ENCODE results near the gene RCBTB2.

The RCBTB2 gene

DNA sequence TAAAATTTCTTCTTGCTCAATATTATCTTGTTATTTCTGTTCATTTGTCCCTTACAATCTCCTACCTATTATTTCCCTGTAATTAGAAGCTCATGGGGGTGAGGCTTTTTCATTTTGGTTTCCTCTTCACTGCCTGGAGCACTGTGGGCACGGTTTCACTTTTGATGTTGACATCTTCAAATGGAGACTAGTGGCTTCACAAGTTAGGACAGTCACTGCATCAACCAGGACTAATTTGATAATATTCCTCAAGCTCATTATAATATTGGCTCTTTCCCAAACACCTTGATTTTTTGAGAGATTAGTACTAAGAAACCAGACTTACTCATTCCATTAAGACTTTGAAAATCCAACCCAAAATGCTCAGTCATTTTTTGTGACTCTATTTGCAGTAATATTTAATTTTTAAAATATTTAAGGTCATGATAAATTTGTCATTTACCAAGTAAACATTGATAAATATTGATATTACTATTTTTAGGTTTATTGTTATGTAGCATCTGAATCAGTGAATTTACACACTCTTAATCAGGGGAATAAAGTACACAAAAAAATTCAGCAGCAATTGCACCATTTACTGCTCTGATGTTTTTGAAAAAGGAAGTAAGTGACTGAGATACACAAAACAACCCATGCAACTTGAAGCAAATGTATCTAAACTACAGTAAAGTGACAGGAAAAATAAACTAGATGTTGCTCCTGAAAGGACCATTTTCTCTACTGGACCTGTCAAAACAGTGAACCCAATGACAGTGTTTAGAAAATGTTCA is 28.8 kb upstream of the RCBTB2 start:
- Histone ChIP-seq H3K4me1 (ENCODE audit: control insufficient read depth, insufficient read depth, low read length) (peaks cover 25% of the 10 kb centered on the region), H3K4me3 (ENCODE audit: low read length) (no peak overlapping the region), H3K9ac (ENCODE audit: low read depth, low read length) (no peak overlapping the region), H3K27me3 (ENCODE audit: control insufficient read depth, insufficient read depth, low read length) (no peaks in the 10 kb centered on the region), H3K4me2 (ENCODE audit: low read length) (no peak overlapping the region), H3K36me3 (ENCODE audit: insufficient read depth, low read length) (no peaks in the 10 kb centered on the region), H3K9me3 (replicated peaks; ENCODE audit: low read length) (no peaks in the 10 kb centered on the region)

DNA sequence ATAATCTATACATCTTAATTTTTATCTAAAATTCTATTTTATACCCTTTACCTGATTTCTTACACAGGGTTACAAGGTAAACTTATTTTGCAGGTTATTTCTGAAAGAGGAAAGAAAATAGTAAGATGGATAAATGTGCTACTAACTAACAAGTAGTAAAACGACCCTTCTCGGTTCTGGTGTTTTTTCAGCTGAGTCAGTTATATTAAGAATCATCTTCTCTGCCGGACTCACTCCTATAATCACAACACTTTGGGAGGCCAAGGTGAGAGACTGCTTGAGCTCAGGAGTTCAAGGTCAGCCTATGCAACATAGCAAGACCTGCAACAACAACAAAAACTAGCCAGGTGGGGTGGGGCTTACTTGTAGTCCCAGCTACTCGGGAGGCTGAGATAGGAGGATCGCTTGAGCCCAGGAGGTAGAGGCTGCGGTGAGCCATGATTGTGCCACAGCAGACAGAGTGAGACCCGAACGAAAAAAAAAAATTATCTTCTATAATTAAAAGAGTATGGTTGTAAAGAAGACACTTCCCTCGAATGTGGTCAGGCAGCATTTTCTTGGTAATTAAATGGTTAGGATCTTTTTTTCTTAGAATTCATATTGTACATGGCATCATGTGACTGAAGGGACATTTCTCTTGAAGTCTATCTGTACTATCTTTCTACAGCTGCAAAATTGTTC is 27.9 kb upstream of the RCBTB2 start:
- H3K27me3 ChIP-seq (ENCODE audit: control insufficient read depth, insufficient read depth, low read length): no peaks in the 10 kb centered on the region
- no peak overlapping the region for H3K9ac ChIP-seq (ENCODE audit: low read depth, low read length)
- H3K4me2 ChIP-seq (ENCODE audit: low read length): no peak overlapping the region
- no peak overlapping the region for H3K4me3 ChIP-seq (ENCODE audit: low read length)
- peaks cover 25% of the 10 kb centered on the region for H3K4me1 ChIP-seq (ENCODE audit: control insufficient read depth, insufficient read depth, low read length)
- peaks cover 2% of the 10 kb centered on the region for H3K9me3 ChIP-seq (replicated peaks; ENCODE audit: low read length)
- no peaks in the 10 kb centered on the region for H3K36me3 ChIP-seq (ENCODE audit: insufficient read depth, low read length)

DNA sequence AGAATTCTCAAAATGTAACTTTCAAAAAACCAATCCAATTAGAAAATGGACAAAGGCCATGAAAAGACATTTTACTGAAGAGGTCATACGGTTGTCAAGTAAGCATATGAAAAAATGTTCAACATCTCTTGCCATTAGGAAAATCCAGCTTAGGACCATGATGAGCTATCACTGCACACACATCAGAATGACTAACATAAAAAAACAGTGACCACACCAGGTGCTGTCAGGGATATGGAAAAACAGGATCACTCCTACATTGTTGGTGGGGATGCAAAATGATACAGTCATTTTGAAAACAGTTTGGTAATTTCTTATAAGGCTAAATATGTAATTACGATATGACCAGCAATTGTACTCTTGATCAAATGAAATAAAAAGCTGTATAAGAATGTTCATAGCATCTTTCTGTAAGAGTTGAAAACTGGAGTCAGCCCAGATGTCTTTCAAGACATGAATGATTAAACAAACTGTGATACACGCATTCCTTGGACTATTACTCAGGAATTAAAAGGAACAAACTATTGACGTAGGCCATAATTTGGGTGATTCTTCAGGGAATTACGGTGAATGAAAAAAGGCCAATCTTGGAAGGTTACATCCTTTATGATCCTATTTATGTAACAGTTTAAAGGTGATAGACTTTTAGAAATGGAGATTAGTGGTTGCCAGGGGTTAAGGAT is 26.9 kb upstream of the RCBTB2 start:
- Histone ChIP-seq H3K9ac (ENCODE audit: low read depth, low read length) (peak overlapping the region; percentile 34), H3K4me1 (ENCODE audit: control insufficient read depth, insufficient read depth, low read length) (peaks cover 25% of the 10 kb centered on the region), H3K4me2 (ENCODE audit: low read length) (peak overlapping the region; percentile 14), H3K27me3 (ENCODE audit: control insufficient read depth, insufficient read depth, low read length) (no peaks in the 10 kb centered on the region), H3K4me3 (ENCODE audit: low read length) (no peak overlapping the region), H3K36me3 (ENCODE audit: insufficient read depth, low read length) (no peaks in the 10 kb centered on the region), H3K9me3 (replicated peaks; ENCODE audit: low read length) (peaks cover 5% of the 10 kb centered on the region)

DNA sequence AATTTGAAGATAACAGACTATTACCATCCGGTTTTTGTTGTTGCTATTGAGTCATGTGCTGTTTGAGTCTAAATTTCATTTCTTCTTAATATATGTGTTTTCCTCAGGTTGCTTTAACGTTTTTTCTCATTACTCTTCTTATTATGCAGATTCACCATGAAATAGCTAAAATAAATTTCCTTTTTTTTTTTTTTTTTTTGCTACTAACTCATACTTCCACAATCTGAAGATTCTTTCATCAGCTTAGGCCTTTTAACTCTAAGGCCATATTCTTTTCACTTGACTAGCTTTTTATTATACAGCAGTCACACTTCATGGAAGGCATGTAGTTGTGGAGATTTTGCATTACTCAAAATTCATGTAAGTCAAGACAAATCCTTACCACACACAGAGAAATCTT is 23.9 kb upstream of the RCBTB2 start:
- Histone ChIP-seq H3K9me3 (replicated peaks; ENCODE audit: low read length) (peaks cover 10% of the 10 kb centered on the region), H3K4me3 (ENCODE audit: low read length) (no peak overlapping the region), H3K4me1 (ENCODE audit: control insufficient read depth, insufficient read depth, low read length) (peaks cover 17% of the 10 kb centered on the region), H3K36me3 (ENCODE audit: insufficient read depth, low read length) (no peaks in the 10 kb centered on the region), H3K9ac (ENCODE audit: low read depth, low read length) (no peak overlapping the region), H3K27me3 (ENCODE audit: control insufficient read depth, insufficient read depth, low read length) (no peaks in the 10 kb centered on the region), H3K4me2 (ENCODE audit: low read length) (no peak overlapping the region)

DNA sequence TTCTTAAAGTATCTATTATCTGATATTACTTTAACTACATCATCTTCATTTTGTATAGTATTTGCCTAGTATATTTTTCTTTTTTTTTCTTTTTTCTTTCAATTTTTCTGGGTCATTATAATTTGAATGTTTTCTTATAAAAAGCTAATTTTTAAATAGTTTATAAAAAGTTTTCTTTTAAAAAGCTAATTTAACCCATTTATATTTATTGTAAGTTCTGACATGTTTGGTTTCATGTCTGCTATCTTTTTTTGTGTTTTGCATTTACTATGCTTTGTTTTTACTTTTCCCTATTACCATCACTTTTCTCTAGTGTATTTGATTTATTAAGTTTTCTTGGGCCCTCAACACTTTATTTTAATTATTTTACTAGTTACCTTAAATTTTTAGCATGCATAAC is 22.6 kb upstream of the RCBTB2 start:
- no peaks in the 10 kb centered on the region for H3K27me3 ChIP-seq (ENCODE audit: control insufficient read depth, insufficient read depth, low read length)
- H3K4me1 ChIP-seq (ENCODE audit: control insufficient read depth, insufficient read depth, low read length): peaks cover 17% of the 10 kb centered on the region
- H3K9me3 ChIP-seq (replicated peaks; ENCODE audit: low read length): peaks cover 13% of the 10 kb centered on the region
- H3K36me3 ChIP-seq (ENCODE audit: insufficient read depth, low read length): no peaks in the 10 kb centered on the region
- no peak overlapping the region for H3K4me3 ChIP-seq (ENCODE audit: low read length)
- no peak overlapping the region for H3K9ac ChIP-seq (ENCODE audit: low read depth, low read length)
- H3K4me2 ChIP-seq (ENCODE audit: low read length): no peak overlapping the region

DNA sequence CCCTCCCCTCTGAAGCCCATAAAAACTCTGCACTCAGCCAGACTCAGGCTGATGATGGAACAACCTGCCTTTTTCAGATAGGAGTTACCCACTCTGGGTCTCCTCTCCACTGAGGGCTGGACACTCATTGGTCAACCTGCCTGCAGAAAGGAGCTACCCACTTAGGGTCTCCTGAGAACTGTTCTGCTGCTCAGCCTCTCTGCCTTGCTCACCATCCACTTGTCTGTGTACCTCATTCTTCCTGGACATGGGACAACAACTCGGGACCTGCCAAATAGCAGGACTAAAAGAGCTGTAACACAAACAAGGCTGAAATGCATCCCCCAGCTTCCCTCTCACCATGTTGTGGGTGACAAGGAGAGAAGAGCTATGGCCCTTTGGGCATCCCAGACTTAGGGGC is 18.4 kb upstream of the RCBTB2 start:
- Histone ChIP-seq H3K4me3 (ENCODE audit: low read length) (no peak overlapping the region), H3K4me2 (ENCODE audit: low read length) (no peak overlapping the region), H3K36me3 (ENCODE audit: insufficient read depth, low read length) (no peaks in the 10 kb centered on the region), H3K4me1 (ENCODE audit: control insufficient read depth, insufficient read depth, low read length) (no peaks in the 10 kb centered on the region), H3K27me3 (ENCODE audit: control insufficient read depth, insufficient read depth, low read length) (no peaks in the 10 kb centered on the region), H3K9me3 (replicated peaks; ENCODE audit: low read length) (peaks cover 13% of the 10 kb centered on the region), H3K9ac (ENCODE audit: low read depth, low read length) (no peak overlapping the region)

DNA sequence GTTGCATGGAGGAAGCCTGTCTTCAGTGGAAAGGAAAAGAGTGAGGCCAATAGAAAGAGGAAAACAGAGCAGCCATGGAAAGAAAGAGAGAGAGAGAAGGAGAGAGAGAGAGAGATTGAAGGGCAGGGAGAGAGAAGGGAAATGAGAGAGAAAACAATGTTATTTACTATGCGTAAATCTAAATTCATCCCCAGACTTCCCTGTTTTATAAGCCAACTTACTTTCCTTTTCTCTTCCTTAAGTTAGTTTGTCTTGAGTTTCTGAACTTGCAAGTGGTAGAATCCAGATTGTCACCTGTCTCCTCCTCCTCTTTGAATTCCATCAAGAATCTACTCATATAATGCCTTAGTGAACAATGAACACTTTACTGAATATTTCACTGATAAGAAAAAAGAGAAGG is 16.8 kb upstream of the RCBTB2 start:
- no peaks in the 10 kb centered on the region for H3K36me3 ChIP-seq (ENCODE audit: insufficient read depth, low read length)
- H3K4me1 ChIP-seq (ENCODE audit: control insufficient read depth, insufficient read depth, low read length): no peaks in the 10 kb centered on the region
- no peak overlapping the region for H3K4me3 ChIP-seq (ENCODE audit: low read length)
- peaks cover 8% of the 10 kb centered on the region for H3K9me3 ChIP-seq (replicated peaks; ENCODE audit: low read length)
- H3K9ac ChIP-seq (ENCODE audit: low read depth, low read length): no peak overlapping the region
- no peaks in the 10 kb centered on the region for H3K27me3 ChIP-seq (ENCODE audit: control insufficient read depth, insufficient read depth, low read length)
- no peak overlapping the region for H3K4me2 ChIP-seq (ENCODE audit: low read length)

DNA sequence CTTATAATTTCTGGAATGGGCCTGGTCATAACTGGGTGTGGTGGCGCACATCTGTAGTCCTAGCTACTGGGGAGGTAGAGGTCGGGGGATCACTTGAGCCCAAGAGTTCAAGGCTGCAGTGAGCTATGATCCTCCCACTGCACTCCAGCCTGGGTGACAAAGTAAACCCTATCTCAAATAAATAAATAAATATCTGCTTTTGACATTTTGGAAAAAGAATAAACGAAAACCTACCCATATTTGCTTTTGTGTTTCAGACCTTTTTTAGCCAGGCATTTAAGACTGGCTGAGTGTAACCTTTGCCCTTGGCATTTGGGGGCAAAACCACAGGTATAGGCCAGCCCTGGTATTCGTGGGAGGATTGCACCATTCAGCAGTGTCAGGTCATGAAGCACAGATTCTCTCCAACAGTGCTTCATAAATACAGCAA is 14.8 kb upstream of the RCBTB2 start:
- H3K4me3 ChIP-seq (ENCODE audit: low read length): no peak overlapping the region
- H3K4me1 ChIP-seq (ENCODE audit: control insufficient read depth, insufficient read depth, low read length): peaks cover 1% of the 10 kb centered on the region
- H3K36me3 ChIP-seq (ENCODE audit: insufficient read depth, low read length): no peaks in the 10 kb centered on the region
- no peak overlapping the region for H3K9ac ChIP-seq (ENCODE audit: low read depth, low read length)
- no peak overlapping the region for H3K4me2 ChIP-seq (ENCODE audit: low read length)
- no peaks in the 10 kb centered on the region for H3K27me3 ChIP-seq (ENCODE audit: control insufficient read depth, insufficient read depth, low read length)
- H3K9me3 ChIP-seq (replicated peaks; ENCODE audit: low read length): peaks cover 8% of the 10 kb centered on the region

DNA sequence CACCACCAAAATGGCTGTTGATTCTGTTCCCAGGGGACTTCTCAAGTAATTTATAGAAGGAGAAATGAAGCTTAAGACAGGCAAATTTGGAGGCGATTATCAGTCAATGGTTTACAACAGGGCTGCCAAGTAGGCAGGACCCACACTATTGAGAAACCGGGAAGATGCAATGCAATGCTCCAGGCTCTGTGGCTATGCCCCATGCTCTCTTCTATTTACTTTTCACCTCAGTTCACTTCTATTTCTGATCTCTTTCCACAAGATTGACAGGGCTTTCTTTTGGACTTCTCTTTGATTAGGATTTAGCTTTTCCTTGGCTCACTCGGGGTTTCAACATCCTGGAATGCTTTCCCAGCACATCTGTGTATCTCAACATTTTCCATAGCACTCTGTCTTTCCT is 12.7 kb upstream of the RCBTB2 start:
- no peaks in the 10 kb centered on the region for H3K9me3 ChIP-seq (replicated peaks; ENCODE audit: low read length)
- peaks cover 4% of the 10 kb centered on the region for H3K4me1 ChIP-seq (ENCODE audit: control insufficient read depth, insufficient read depth, low read length)

DNA sequence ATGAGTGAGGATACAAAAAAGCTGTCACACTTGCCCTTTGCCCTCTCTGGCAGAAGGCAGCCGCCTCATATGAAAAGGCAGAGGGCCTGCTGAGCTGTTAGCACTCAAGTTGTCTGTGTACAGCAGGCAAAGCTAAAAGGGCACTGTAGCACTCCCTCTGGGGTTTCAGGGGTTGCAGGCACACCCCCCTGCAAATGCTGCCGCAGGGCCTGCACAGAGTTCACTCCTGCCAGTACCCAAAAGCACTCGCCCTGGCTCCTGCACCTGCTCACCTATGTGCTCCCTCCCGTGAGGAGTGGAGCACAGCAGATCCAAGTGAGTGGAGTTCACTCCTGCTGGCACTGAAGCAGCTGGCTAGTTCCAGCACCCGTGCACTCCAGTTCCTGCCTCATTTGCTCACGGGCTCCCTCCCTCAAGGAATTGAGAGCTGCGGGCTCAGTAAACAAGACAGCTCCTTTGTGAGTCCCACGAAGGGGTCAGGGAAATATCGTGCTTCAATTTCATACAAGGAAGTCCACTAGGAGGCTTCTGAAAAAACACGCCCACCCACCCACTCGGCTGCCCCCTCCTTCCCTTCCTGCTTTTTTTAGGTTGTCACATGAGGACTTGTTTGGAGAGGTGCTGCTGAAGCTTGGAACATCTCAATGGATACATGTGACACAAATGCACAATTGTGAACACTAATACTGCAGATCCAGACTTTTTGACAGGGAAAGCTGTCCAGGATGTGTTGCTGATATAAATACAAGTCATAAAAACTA is 9.9 kb upstream of the RCBTB2 start:
- Histone ChIP-seq H3K9me3 (replicated peaks; ENCODE audit: low read length) (no peaks in the 10 kb centered on the region), H3K4me3 (ENCODE audit: low read length) (no peak overlapping the region), H3K36me3 (ENCODE audit: insufficient read depth, low read length) (no peaks in the 10 kb centered on the region), H3K9ac (ENCODE audit: low read depth, low read length) (no peak overlapping the region), H3K4me1 (ENCODE audit: control insufficient read depth, insufficient read depth, low read length) (peaks cover 4% of the 10 kb centered on the region), H3K4me2 (ENCODE audit: low read length) (no peak overlapping the region), H3K27me3 (ENCODE audit: control insufficient read depth, insufficient read depth, low read length) (no peaks in the 10 kb centered on the region)

More for the DNA sequence above, 12.7 kb upstream of the RCBTB2 start:
- H3K27me3 ChIP-seq (ENCODE audit: control insufficient read depth, insufficient read depth, low read length): no peaks in the 10 kb centered on the region
- no peak overlapping the region for H3K4me2 ChIP-seq (ENCODE audit: low read length)
- no peaks in the 10 kb centered on the region for H3K36me3 ChIP-seq (ENCODE audit: insufficient read depth, low read length)
- no peak overlapping the region for H3K4me3 ChIP-seq (ENCODE audit: low read length)
- no peak overlapping the region for H3K9ac ChIP-seq (ENCODE audit: low read depth, low read length)

DNA sequence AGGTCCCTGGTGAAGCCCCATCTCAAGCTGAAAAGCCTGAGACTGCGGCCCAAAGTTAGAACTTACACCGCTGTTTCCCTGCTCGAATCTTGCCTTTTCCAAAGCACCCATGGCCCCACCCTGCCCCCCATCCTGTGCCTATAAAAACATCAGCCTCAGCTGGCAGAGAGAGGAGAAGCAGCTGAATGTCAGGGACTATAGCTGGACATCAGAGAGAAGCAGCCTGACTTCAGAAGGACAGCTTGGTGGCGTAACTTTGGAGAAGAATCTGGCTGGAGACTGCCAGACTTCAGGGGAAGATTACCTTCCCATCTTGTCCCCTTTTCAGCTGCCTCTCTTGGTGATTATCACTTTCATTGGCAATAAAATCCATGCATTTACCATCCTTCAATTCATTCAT is 9.3 kb upstream of the RCBTB2 start:
- Histone ChIP-seq H3K36me3 (ENCODE audit: insufficient read depth, low read length) (no peaks in the 10 kb centered on the region), H3K4me1 (ENCODE audit: control insufficient read depth, insufficient read depth, low read length) (peaks cover 4% of the 10 kb centered on the region), H3K4me3 (ENCODE audit: low read length) (no peak overlapping the region), H3K27me3 (ENCODE audit: control insufficient read depth, insufficient read depth, low read length) (no peaks in the 10 kb centered on the region), H3K4me2 (ENCODE audit: low read length) (no peak overlapping the region), H3K9me3 (replicated peaks; ENCODE audit: low read length) (no peaks in the 10 kb centered on the region), H3K9ac (ENCODE audit: low read depth, low read length) (no peak overlapping the region)

Measured in skeletal muscle satellite cell (primary cell).